GM12864 (cell line): ENCODE data around the gene EYS.

ENCODE experiments used
- DNase-seq: peaks from one replicate; pipeline ENCODE4 v3.0.0-alpha.2; 2011; ENCODE audit warnings: low read depth
- H3K4me3 ChIP-seq: 2 replicates; pipeline ENCODE4 v1.5.1; 2011; ENCODE audit warnings: mild to moderate bottlenecking, low read depth, low read length, control low read depth
- CTCF ChIP-seq: IDR thresholded peaks from 2 replicates; pipeline ENCODE4 v1.5.1; 2011; ENCODE audit warnings: low read depth, mild to moderate bottlenecking, moderate library complexity, low read length, control low read depth, inconsistent platforms; ENCODE audit errors: missing control alignments

EYS gene

GRCh38 chr6:63674635-63675034 lies 2032.4 kb downstream of the EYS start:
- no peak overlapping the region for H3K4me3 ChIP-seq
- DNase-seq, result no peak
- TF ChIP-seq CTCF, result no peak

- H3K4me3 ChIP-seq, result no peak overlapping the region
- DNase-seq, result no peak
- no peak for TF ChIP-seq CTCF
These were observed 2033.3 kb downstream of the EYS start for GRCh38 chr6:63673692-63674091.

- H3K4me3 ChIP-seq, result no peak overlapping the region
- no peak for TF ChIP-seq CTCF
- DNase-seq, result no peak
These were observed 2034.4 kb downstream of the EYS start for GRCh38 chr6:63672582-63673129.

GRCh38 chr6:63671098-63671754 lies 2035.8 kb downstream of the EYS start:
- no peak for TF ChIP-seq CTCF
- no peak for DNase-seq
- H3K4me3 ChIP-seq, result no peak overlapping the region
